NCI-H1092 (cell line): Measurements from ENCODE around the gene ST3GAL4.
"Not testable (repeated sequence)": the region's sequence is repeated elsewhere in the genome, so short reads cannot be mapped to it uniquely, and the experiment has no call there.

Experiments used
- DNase-seq: peaks from one replicate; lab custom pipeline; 2025; lab: John Stamatoyannopoulos, UW

Gene ST3GAL4

DNA sequence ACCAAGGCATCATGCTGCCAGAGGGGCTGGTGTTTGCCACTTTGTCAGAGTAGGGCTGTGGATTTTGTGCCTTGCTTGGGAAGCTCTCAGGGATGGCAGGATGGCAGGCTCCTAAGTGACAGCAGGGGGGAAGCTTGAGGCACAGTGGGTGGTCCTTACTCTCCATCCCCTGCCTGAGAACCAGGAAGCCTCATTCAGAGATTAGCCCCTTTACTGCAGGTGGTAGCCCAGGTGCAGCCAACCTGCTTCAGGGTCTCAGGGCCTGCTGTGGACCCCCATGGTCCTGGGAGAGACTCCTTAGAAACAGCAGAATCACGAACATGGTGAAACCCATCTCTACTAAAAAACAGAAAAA is 8.9 kb upstream of the ST3GAL4 start:
- DNase-seq: no peak

- not testable (repeated sequence) for DNase-seq
Observed at GRCh38 chr11:126346946-126347345, 8.5 kb upstream of the ST3GAL4 start.

DNA sequence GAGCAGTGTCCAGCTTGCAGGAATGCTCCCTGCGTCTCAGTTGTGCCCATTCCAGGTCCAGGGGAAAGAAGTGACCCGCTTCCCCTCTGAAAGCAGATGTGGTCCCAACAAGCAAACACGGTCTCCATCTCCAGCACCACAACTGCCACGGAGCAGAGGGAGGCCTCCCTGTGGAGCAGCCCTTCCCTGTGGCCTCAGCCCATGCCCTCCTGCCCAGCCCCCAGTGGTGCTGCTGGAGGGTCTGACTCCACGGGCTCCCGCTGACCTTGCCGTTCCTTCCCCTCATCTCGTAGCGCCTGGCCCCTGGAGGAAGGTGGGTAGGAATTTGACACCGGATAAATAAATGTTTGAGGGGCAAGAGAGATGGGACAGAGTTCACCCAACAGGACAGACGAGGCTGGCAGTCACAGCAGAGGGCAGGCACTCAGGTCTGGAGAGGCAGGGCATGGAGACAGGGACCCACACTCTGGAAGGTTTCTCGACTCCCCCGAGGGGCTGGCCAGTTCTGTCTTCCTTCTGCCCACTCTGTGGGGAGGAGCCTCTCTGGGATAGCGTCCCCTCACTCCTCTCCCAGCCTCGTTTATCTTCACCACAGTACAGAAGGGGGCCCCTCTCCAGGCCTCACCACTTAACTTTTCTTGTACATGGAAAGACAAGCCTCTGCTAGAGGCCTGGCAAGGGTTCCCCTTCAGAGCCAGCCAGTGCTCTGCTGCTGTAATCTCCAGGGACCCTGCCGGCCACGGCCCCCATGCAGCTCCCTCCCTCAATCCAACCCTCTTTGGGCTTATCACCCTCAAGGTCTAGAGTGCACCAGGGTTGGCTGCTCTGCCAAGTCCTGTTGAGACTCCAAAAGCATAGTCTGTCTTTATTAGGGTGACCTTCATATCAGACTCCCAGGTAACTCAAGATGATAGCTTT is 7.5 kb upstream of the ST3GAL4 start:
- no peak for DNase-seq

DNA sequence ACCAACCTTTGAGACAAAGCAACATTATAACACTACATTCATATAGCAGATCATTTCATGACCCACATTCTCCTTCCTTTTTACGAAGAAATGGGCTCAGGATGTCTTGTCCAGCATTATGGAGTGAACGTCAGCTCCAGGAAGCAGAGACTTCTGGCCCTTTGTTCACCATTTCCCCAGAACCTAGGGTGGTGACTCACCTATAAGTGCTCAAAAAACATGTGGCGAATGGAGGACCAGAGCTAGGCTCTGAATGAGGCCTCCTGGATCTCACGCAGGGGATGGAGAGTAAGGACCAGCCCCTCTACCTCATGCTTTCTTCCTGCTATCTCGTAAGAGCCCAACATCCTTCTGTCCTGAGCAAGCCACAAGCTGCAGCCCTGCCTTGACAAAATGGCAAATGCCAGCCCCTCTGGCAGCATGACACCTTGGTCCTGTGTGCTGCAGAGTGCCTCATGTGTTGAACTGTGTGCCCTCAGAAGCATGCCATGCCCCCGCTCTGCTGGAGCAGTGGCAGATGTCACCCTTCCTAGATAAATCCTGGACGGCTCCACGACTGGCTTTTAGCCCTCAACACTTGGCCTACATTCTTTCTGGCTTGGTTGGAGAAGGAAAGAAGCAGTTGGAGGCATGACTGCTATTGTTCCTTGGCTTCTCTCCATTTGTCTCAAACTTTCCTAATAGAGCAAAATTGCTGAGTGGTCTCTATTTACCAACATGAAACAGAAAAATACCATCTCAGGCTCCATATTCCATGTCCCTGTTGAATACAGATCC is 6.5 kb upstream of the ST3GAL4 start:
- no peak for DNase-seq

DNA sequence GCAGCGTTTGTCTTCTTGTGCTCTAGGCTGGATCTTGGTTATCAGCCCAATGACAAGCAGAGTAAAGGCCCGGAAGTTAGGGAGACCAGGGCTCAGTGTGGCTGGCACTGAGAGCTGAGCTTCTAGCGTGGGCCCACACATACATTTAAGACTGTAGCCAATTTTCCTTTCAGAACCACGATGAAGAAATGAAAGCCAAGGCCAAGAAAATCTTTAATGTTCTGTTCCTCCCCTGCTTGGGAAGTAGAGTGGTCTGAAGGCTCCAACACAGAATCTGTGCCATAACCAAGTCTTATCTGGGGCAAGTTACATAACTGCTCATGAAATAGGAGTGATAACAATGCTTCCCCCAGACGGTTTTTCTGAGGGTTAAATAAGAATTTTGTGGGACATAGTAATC is 4.7 kb upstream of the ST3GAL4 start:
- no peak for DNase-seq

DNA sequence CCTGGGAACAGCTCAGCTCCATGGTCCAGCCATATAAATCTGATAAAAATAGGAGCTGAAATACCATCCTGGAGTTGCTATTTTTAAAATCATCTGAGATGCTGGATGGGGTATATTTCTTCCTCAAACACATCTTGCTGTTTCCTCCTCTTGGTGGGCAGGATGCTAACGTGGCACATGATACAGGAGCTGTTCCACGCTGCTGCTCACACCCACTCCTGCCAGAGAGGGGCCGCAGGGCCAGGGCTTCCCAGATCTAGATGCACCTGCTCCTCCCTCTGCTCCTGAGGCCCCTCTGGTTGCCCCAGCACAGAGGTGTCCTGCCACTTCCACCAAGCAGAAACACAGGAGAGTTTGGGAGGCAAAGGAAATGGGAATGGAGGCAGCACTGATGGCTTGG is 3.3 kb upstream of the ST3GAL4 start:
- no peak for DNase-seq

GRCh38 chr11:126352934-126353801 is 2.3 kb upstream of the ST3GAL4 start:
- no peak for DNase-seq

DNA sequence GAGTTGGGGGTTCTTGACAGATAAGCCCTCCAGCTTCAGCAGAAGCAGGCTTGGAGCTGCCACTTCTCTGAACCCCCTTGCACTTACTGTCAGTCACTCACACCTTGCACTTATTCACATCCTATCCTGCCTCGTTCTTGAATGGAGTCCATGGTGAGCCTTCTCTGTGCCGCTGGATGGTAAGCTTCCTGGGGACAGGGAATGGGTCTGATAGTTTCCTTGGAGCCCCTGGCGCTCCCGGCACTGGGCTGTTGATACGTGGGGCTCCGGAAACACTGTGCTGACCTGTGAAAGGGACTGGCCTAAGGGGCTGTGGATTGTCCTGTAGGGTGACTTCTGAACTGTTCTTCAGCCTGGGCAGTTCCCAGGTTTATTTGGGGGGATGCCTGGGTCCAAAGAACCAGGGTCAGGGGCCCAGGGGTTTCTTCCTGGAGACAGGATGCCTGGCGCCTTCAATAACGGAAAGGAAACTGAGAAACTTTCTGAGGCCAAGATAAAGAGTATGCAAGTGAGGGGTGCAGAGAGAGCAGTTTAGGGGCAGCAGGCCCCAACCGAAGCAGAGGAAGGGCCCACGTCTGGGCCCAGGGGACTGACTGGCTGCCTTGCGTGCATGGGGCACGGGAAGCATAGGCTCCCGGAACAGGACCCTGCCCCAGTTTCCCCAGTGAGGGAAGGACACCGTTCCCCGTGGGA is 709 bp upstream of the ST3GAL4 start:
- no peak for DNase-seq

GRCh38 chr11:126355926-126356897 is 726 bp downstream of the ST3GAL4 start:
- no peak for DNase-seq

- no peak for DNase-seq
Observed at GRCh38 chr11:126357055-126357962, 1.8 kb downstream of the ST3GAL4 start.

DNA sequence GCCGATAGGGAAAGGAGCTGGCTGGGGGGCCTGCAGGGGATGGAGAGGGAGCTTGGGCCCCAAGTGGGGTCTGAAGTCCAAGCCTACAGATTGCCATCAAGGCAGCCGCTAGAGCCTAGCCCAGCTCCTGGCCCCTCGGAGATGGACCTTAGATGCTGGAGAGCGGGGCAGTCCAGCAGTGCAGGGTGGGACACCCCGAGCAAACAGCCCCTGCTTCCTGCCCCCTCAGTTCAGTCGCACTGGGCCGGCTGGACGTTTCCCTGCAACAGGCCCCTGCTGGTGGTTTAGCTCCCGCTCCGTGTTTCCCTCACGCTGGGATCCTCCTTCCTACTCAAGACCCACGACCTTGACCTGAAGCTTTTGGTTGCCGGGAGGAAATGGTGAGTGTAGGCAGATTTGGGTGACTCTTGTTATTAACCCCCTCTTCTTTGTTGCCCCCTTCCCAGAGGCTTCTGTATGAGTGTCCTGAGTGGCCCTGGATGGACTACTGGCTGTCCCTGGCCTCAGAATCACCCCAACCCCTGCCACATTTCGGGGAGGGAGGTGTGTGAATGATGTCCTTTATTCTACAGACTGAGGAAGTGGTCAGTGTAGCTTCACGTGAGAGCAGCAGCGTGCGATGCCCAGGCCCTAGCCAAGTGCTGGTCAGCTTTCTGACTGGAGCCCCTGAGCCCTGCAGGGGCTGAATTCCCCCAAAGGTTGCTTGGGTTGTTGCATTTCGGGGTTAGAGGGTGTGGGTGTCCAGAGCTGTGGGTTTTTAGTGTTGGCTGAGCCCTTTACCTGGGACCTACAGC is 2.7 kb downstream of the ST3GAL4 start:
- no peak for DNase-seq

DNA sequence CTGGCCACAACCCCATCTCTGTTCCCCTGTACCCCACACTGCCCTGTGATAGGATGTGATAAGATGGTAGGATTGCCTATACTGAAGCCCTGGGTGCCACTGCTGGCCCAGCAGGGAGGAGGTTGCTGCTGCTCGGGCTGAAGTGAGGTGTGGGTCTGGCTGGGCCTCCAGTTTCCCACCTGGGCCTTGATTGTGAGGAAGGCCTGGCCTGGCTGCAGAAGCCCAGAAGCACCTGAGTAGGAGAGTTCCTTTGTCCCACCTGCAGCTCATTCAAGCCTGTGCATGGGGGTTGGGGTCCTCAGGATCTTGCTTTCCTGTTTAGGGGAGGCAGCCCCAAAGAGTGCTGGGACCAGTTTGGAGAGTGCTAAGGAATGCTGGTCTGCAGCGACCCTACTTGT is 3.3 kb downstream of the ST3GAL4 start:
- no peak for DNase-seq

DNA sequence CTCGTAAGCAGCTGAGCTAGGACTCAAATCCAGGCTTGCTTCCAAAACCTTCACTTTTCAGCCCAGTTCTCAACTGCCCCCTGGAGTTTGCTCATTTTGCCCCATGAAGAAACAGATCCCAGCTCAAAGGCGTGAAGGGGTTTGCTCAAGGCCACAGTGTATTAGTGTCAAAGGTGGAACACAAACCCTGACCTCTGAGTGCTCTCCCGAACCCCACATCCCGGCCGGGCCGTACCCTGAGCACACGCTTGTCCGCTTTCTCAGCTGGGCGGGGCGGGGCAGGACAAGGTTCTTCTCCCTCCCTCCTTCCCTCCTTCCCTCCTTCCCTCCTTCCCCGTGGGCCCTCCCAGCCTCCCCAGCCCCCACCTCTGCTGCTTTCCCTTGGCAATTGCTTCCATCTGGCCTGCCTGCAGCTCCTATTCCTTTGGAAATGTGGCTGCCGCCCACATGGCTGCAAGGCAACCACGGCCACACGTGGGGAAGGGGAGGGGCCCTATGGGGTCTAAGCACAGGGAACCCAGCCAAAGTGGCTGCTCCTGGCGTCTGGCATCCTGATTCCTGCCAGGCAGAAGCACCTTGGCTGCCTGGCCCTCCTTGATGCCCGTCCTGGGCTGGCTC is 4.1 kb downstream of the ST3GAL4 start:
- DNase-seq: peak; percentile 66

DNA sequence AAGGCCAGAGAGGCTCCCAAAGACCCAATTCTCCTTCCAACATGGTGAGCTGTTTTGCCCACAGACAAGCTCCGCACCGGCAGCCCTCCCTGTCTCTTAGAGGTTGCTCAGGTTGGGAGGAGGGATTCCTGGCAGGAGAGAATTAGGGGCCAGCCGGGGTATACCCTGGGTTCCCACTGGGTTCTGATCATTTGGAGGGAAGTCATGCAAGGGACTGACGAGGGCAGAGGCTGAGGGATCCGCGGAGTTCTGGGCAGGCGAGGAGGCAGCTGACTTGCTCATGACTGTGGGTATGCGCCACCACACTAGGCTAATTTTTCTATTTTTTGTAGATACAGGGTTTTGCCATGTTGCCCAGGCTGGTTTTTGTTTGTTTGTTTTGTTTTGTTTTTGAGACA is 4.6 kb downstream of the ST3GAL4 start:
- DNase-seq: no peak

DNA sequence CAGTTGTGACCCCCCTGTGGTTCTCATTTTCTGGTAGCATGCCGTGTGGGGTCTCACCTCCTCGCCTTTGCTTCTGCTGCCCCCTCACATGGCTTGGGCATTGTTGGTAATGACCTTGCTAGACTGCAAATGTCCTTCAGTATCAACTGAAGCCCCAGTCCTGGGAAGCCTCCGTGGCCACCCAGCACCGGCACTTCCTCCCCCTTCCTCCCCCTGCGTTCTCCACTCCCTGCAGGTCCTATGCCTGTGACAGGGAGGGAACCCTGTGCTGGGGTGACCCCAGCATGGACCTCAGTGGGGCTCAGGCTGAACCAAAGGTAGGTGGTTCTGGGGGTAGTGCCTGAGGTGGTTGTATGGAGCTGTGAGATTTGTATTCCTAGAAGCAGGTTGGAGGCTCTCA is 5.9 kb downstream of the ST3GAL4 start:
- no peak for DNase-seq

DNA sequence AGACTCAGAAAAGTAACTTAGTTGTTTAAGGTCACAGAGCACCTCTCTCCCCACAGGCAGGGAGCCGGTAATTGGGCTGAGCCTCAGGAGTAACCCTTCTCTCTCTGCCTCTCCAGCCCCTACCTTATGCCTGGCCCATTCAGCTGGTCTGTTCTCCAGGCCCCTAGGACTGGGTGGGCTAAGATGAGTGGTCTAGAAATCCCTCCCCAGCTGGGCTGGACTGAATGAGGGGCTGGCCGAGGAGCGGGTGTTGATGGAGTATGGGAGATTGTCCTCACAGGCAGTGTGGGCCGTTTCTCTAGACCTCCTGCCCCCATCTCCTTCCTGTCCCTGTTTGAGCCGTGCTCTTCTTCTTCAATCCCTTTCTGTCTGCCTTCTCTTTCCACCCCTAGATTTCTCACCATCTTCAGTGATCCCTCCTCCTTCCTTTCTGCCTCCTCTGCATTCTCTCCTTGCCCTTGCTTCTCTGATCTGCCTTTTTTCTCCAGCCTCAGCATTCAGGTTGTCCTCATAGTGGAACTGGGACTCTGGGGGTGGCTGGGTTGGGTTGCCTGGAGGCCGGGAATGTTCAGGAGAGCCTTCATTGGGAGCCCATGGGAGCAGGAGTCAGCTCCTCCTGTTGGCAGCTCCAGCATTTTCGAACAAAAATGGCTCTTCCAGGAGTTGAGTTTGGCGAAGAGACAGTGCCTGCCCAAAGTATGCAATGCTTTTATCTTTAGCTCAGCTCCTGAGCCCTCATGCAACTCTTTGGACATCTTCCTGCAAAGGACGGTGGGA is 7.6 kb downstream of the ST3GAL4 start:
- no peak for DNase-seq

DNA sequence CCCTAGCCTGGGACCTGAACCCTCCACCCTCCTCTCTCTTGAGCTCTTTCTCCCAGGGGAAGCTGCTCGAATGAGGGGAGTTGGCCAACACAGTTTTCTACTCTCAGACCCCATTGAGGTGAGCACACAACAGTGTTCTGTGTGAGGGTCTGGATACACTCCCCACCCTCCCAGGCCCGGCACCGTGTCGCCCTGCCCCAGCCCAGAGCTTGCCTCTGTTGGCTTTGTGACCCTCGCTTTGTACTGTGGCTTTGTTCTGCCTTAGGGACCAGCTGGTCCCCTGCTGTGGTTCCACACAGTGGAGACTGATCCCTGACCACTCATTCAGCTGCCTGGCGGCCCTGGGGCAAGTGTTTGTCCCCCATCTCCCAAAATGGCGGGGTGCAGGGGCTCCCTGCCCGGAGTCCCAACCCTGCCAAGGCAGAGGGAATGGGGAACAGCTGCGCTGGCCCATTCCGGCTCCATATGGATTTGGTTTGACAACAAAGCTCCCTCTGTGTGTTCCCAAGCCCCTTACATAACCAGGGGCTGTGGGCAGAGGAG is 8.3 kb downstream of the ST3GAL4 start:
- DNase-seq: no peak
